Gastroesophageal sphincter (tissue), 4 donors: ENCODE results near the gene VWA8. TPM values are rescaled to one million over a fixed set of nuclear protein-coding genes. Genes with fewer than 3 reads are reported as not detected.

Source experiments
- ATAC-seq: fragments of 150-250 bp; one replicate; pipeline ENCODE4 v1.9.1; 2016; ENCODE audit warnings: mild to moderate bottlenecking, moderate library complexity
- H3K27ac ChIP-seq, 4 donors: fragments of 200-600 bp; sonication (generic) in 3 of 4; 1 replicate in 3 of 4; 2 replicates in 1 of 4; pipeline ENCODE4 v1.5.1; 2016 to 2019
- H3K27me3 ChIP-seq: fragments of 200-600 bp; sonication (generic); one replicate; pipeline ENCODE4 v1.5.1; 2019
- H3K36me3 ChIP-seq, 2 donors: fragments of 200-600 bp; sonication (generic); one replicate each; pipeline ENCODE4 v1.5.1; 2019; ENCODE audit warnings: control low read depth in 1 of 2
- H3K4me1 ChIP-seq, 3 donors: fragments of 200-600 bp; sonication (generic); 1 replicate in 2 of 3; 2 replicates in 1 of 3; pipeline ENCODE4 v1.5.1; 2016 to 2019; ENCODE audit warnings: control low read depth in 2 of 3
- H3K4me3 ChIP-seq, 2 donors: fragments of 200-600 bp; sonication (generic); one replicate each; pipeline ENCODE4 v1.5.1; 2019; ENCODE audit warnings: mild to moderate bottlenecking in 1 of 2, moderate library complexity in 1 of 2
- H3K9me3 ChIP-seq, 3 donors: fragments of 200-600 bp; sonication (generic); one replicate each; pipeline ENCODE4 v1.5.1; 2017 to 2019; ENCODE audit warnings: control low read depth in 2 of 3
- CTCF ChIP-seq, 4 experiments: fragments of 200-600 bp in 2 of 4; fragments of 450-650 bp in 2 of 4; sonication (generic) in 1 of 4; IDR thresholded peaks; one replicate each; pipeline ENCODE4 v1.5.1; 2017 to 2019; ENCODE audit warnings: antibody characterized with exemption in 4 of 4, mild to moderate bottlenecking in 2 of 4, moderate library complexity in 2 of 4
- EP300 ChIP-seq: sonication (generic); formaldehyde crosslinking; IDR thresholded peaks from one replicate; pipeline ENCODE4 v1.6.1; 2017; ENCODE audit warnings: antibody characterized with exemption, mild to moderate bottlenecking
- POLR2A ChIP-seq, 2 donors: fragments of 450-650 bp; IDR thresholded peaks; one replicate each; pipeline ENCODE4 v1.6.1; 2017; ENCODE audit warnings: antibody characterized with exemption in 2 of 2, mild to moderate bottlenecking in 2 of 2, moderate library complexity in 1 of 2
- POLR2AphosphoS5 ChIP-seq: sonication (generic); formaldehyde crosslinking; IDR thresholded peaks from one replicate; pipeline ENCODE4 v1.6.1; 2017; ENCODE audit warnings: antibody characterized with exemption
- WGBS, 2 donors: methylation state at CpG; one replicate each; pipeline ENCODE4 v1.1.5; 2018; ENCODE audit warnings: low coverage in 1 of 2; 5-methylcytosine and 5-hydroxymethylcytosine counted together
- total RNA-seq, 4 donors: library from RNA; depleted of rRNA; stranded (reverse); fragments of >200 nt; gene quantifications; one replicate each; pipeline ENCODE4 v1.1.0, GENCODE V29; 2016

The VWA8 gene
- total RNA-seq, 4 donors from 2014 or later = 20.3 to 34.7 (median 23.9) TPM

GRCh38 chr13:41597348-41598041, 363.4 kb downstream of the VWA8 start:
- H3K4me3 ChIP-seq = no peak overlapping the region
- H3K9me3 ChIP-seq = no peaks in the 10 kb centered on the region
- H3K4me1 ChIP-seq = peaks cover 0 to 4% (median 0%) of the 10 kb centered on the region in 3 donors
- no peaks in the 10 kb centered on the region for H3K27me3 ChIP-seq
- ATAC-seq = no peak
- TF ChIP-seq CTCF (IDR thresholded peaks at IDR 0.05) = no peak
- TF ChIP-seq POLR2A (IDR thresholded peaks at IDR 0.05) = no peak
- TF ChIP-seq EP300 = no peak
- TF ChIP-seq POLR2AphosphoS5 = no peak
- no peak overlapping the region for H3K27ac ChIP-seq
- WGBS, 2 donors = 95% methylated on average over 2 of the region's 2 CpGs
- peaks cover 0 to 21% of the 10 kb centered on the region in 2 donors for H3K36me3 ChIP-seq

- H3K27ac ChIP-seq = no peak overlapping the region
- TF ChIP-seq EP300 = no peak
- no peak for TF ChIP-seq POLR2A (IDR thresholded peaks at IDR 0.05)
- no peak for TF ChIP-seq POLR2AphosphoS5
- no peak for TF ChIP-seq CTCF (IDR thresholded peaks at IDR 0.05)
- ATAC-seq = no peak
Measured at GRCh38 chr13:41596190-41596589, 364.7 kb downstream of the VWA8 start.

GRCh38 chr13:41595298-41595697, 365.6 kb downstream of the VWA8 start:
- no peak for ATAC-seq
- Histone ChIP-seq H3K27me3 (no peaks in the 10 kb centered on the region), H3K4me3 (no peak overlapping the region), H3K36me3 (peaks cover 0 to 12% of the 10 kb centered on the region in 2 donors), H3K9me3 (no peaks in the 10 kb centered on the region), H3K27ac (no peak overlapping the region), H3K4me1 (peaks cover 0 to 4% (median 0%) of the 10 kb centered on the region in 3 donors)
- WGBS, 2 donors = 78 to 100% methylated on average over 1 of the region's 1 CpG
- no peak for TF ChIP-seq POLR2AphosphoS5
- TF ChIP-seq POLR2A (IDR thresholded peaks at IDR 0.05) = no peak
- TF ChIP-seq CTCF (IDR thresholded peaks at IDR 0.05) = no peak
- no peak for TF ChIP-seq EP300

More at GRCh38 chr13:41596190-41596589, 364.7 kb downstream of the VWA8 start:
- no peak overlapping the region for H3K4me3 ChIP-seq
- H3K9me3 ChIP-seq = no peaks in the 10 kb centered on the region
- H3K36me3 ChIP-seq = peaks cover 0 to 16% of the 10 kb centered on the region in 2 donors
- H3K27me3 ChIP-seq = no peaks in the 10 kb centered on the region
- peaks cover 0 to 4% (median 0%) of the 10 kb centered on the region in 3 donors for H3K4me1 ChIP-seq

- H3K4me3 ChIP-seq = no peak overlapping the region
- no peak for ATAC-seq
- no peaks in the 10 kb centered on the region for H3K9me3 ChIP-seq
- H3K27me3 ChIP-seq = no peaks in the 10 kb centered on the region
- TF ChIP-seq CTCF (IDR thresholded peaks at IDR 0.05) (no peak), EP300 (no peak), POLR2A (IDR thresholded peaks at IDR 0.05) (no peak), POLR2AphosphoS5 (no peak)
- H3K4me1 ChIP-seq = no peaks in the 10 kb centered on the region
- H3K27ac ChIP-seq = no peak overlapping the region
- H3K36me3 ChIP-seq = peaks cover 0 to 37% of the 10 kb centered on the region in 2 donors
- 84% methylated on average over 3 of the region's 3 CpGs for WGBS, 2 donors
Measured at GRCh38 chr13:41590643-41591042, 370.3 kb downstream of the VWA8 start.

GRCh38 chr13:41590122-41590521, 370.8 kb downstream of the VWA8 start:
- no peak for TF ChIP-seq EP300
- TF ChIP-seq POLR2A (IDR thresholded peaks at IDR 0.05) = no peak
- TF ChIP-seq CTCF (IDR thresholded peaks at IDR 0.05) = no peak
- TF ChIP-seq POLR2AphosphoS5 = no peak
- Histone ChIP-seq H3K4me1 (no peaks in the 10 kb centered on the region), H3K4me3 (no peak overlapping the region), H3K27ac (no peak overlapping the region), H3K36me3 (peaks cover 0 to 37% of the 10 kb centered on the region in 2 donors), H3K9me3 (no peaks in the 10 kb centered on the region), H3K27me3 (no peaks in the 10 kb centered on the region)
- no peak for ATAC-seq
